Measurements from ENCODE around the gene COL20A1.

DNA sequence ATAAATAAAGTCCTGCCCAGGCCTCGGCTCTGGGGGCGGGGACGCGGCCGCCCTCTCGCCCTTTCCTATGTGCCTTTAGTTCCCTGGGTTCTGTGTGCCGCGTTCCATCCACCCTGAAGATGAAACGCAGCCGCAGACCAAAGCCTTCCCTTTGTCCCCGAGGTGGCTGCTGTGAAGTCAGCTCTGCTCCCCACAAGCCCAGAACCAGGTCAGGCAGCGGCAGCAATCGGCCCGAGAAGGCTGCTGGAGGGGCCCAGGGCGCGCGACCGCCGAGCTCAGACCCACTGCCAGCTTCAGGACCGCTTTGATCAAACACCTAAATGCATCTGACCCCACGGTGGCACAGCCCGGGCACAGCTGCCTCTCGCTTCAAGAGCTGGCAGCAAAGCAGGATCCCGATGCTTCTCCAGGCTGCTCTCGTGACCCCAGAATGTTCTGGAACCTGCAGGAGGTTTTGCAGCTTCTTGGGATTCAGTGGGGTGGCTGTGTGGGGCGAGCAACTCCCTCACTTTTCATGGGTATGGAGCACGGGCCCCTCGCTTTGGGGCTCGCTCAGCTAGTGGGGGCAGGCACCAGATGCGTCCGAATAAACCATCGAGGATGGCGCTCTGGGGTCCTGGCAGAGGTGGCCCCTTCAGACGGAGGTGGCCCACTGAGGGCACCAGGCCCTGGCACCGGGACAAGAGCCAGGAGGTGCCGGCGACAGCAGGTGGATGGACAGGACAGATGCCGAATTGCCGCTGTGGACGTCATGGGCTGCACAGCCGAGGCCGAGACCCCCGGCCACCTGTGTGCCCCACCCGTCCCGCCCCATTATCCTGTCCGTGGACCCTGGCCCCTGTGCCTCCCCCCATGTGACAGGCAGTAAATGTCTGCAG lies 55.2 kb downstream of the COL20A1 start:
- TF ChIP-seq POLR2AphosphoS5 (IDR thresholded peaks at IDR 0.05; ENCODE audit: insufficient read depth in 1 of 2, low read depth in 1 of 2), result no peak
- no peak for TF ChIP-seq CTCF (IDR thresholded peaks at IDR 0.05)
- no peak for TF ChIP-seq POLR2A (IDR thresholded peaks at IDR 0.05)

Measured in vagina (tissue), 2 donors.